DND-41 (cell line): ENCODE measurements around the gene NOD2.

Experiments used
- ATAC-seq: fragments of 200-7000 bp; cut with Tn5 transposase; 3 replicates; pipeline ENCODE4 v1.9.1; 2021; ENCODE audit warnings: low read depth; ENCODE audit not compliant: insufficient read depth
- DNase-seq: peaks from one replicate; pipeline ENCODE4 v3.0.0-alpha.2; 2020
- H2AFZ ChIP-seq: 2 replicates; pipeline ENCODE4 v1.6.0; 2012; ENCODE audit warnings: low read depth, low read length
- H3K27ac ChIP-seq: 2 replicates; pipeline ENCODE4 v1.5.1; 2012; ENCODE audit warnings: low read length, inconsistent platforms
- H3K27me3 ChIP-seq: fragments of 200-600 bp; sonication (generic); 2 replicates; pipeline ENCODE4 v1.6.0; 2012; ENCODE audit warnings: low read length, mild to moderate bottlenecking, inconsistent platforms; ENCODE audit not compliant: insufficient read depth, poor library complexity
- H3K36me3 ChIP-seq: 2 replicates; pipeline ENCODE4 v1.5.1; 2012; ENCODE audit warnings: low read length, inconsistent platforms; ENCODE audit not compliant: insufficient read depth
- H3K4me1 ChIP-seq: 2 replicates; pipeline ENCODE4 v1.5.1; 2012; ENCODE audit warnings: mild to moderate bottlenecking, low read length; ENCODE audit not compliant: insufficient read depth
- H3K4me2 ChIP-seq: 2 replicates; pipeline ENCODE4 v1.6.0; 2012; ENCODE audit warnings: mild to moderate bottlenecking, moderate library complexity, low read length, inconsistent platforms; ENCODE audit not compliant: insufficient read depth
- H3K4me3 ChIP-seq, 2 experiments: fragments of 200-600 bp in 1 of 2; shearing (Covaris generic) in 1 of 2; 2 replicates each; pipeline ENCODE4 v1.5.1; 2012 to 2016; ENCODE audit warnings: inconsistent platforms in 2 of 2, low read length in 2 of 2, mild to moderate bottlenecking in 2 of 2, low read depth in 1 of 2, moderate library complexity in 1 of 2
- H3K79me2 ChIP-seq: 2 replicates; pipeline ENCODE4 v1.6.0; 2012; ENCODE audit warnings: low read length, inconsistent platforms; ENCODE audit not compliant: insufficient read depth
- H3K9ac ChIP-seq: 2 replicates; pipeline ENCODE4 v1.6.0; 2012; ENCODE audit warnings: low read depth, mild to moderate bottlenecking, inconsistent platforms, low read length, moderate library complexity
- H3K9me3 ChIP-seq: 2 replicates; pipeline ENCODE4 v1.5.1; 2012; ENCODE audit warnings: low read length, moderate library complexity, mild to moderate bottlenecking, inconsistent platforms; ENCODE audit not compliant: insufficient read depth, severe bottlenecking
- H4K20me1 ChIP-seq: 2 replicates; pipeline ENCODE4 v1.6.0; 2012; ENCODE audit warnings: low read length; ENCODE audit not compliant: insufficient read depth
- EZH2 ChIP-seq: IDR thresholded peaks from 3 replicates; pipeline ENCODE4 v1.6.1; 2012; ENCODE audit warnings: borderline replicate concordance, low read depth, mild to moderate bottlenecking, moderate library complexity, low read length, inconsistent platforms; ENCODE audit not compliant: severe bottlenecking
- TF ChIP-seq, protein P1 (sequence below): IDR thresholded peaks from 2 replicates; pipeline ENCODE4 v1.5.1; 2012; ENCODE audit warnings: borderline replicate concordance, low read length, moderate library complexity, mild to moderate bottlenecking; ENCODE audit not compliant: poor library complexity, severe bottlenecking; ENCODE audit errors: extremely low read depth

Gene NOD2

DNA sequence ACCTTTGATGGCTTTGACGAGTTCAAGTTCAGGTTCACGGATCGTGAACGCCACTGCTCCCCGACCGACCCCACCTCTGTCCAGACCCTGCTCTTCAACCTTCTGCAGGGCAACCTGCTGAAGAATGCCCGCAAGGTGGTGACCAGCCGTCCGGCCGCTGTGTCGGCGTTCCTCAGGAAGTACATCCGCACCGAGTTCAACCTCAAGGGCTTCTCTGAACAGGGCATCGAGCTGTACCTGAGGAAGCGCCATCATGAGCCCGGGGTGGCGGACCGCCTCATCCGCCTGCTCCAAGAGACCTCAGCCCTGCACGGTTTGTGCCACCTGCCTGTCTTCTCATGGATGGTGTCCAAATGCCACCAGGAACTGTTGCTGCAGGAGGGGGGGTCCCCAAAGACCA lies 17.6 kb downstream of the NOD2 start:
- H3K79me2 ChIP-seq, result no peaks in the 10 kb centered on the region
- no peak overlapping the region for H3K9ac ChIP-seq
- H4K20me1 ChIP-seq, result no peaks in the 10 kb centered on the region; the same call in 1 of the 2 replicates
- H3K27ac ChIP-seq, result no peak overlapping the region
- H3K4me2 ChIP-seq, result no peak overlapping the region
- no peak overlapping the region for H3K4me3 ChIP-seq
- TF ChIP-seq, protein P1, sequence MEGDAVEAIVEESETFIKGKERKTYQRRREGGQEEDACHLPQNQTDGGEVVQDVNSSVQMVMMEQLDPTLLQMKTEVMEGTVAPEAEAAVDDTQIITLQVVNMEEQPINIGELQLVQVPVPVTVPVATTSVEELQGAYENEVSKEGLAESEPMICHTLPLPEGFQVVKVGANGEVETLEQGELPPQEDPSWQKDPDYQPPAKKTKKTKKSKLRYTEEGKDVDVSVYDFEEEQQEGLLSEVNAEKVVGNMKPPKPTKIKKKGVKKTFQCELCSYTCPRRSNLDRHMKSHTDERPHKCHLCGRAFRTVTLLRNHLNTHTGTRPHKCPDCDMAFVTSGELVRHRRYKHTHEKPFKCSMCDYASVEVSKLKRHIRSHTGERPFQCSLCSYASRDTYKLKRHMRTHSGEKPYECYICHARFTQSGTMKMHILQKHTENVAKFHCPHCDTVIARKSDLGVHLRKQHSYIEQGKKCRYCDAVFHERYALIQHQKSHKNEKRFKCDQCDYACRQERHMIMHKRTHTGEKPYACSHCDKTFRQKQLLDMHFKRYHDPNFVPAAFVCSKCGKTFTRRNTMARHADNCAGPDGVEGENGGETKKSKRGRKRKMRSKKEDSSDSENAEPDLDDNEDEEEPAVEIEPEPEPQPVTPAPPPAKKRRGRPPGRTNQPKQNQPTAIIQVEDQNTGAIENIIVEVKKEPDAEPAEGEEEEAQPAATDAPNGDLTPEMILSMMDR, result no peak
- no peak for TF ChIP-seq EZH2
- DNase-seq (no peak), ATAC-seq (no peak)
- H3K4me1 ChIP-seq, result no peaks in the 10 kb centered on the region
- no peaks in the 10 kb centered on the region for H3K9me3 ChIP-seq
- no peaks in the 10 kb centered on the region for H3K36me3 ChIP-seq
- H3K27me3 ChIP-seq, result no peaks in the 10 kb centered on the region
- no peak overlapping the region for H2AFZ ChIP-seq

DNA sequence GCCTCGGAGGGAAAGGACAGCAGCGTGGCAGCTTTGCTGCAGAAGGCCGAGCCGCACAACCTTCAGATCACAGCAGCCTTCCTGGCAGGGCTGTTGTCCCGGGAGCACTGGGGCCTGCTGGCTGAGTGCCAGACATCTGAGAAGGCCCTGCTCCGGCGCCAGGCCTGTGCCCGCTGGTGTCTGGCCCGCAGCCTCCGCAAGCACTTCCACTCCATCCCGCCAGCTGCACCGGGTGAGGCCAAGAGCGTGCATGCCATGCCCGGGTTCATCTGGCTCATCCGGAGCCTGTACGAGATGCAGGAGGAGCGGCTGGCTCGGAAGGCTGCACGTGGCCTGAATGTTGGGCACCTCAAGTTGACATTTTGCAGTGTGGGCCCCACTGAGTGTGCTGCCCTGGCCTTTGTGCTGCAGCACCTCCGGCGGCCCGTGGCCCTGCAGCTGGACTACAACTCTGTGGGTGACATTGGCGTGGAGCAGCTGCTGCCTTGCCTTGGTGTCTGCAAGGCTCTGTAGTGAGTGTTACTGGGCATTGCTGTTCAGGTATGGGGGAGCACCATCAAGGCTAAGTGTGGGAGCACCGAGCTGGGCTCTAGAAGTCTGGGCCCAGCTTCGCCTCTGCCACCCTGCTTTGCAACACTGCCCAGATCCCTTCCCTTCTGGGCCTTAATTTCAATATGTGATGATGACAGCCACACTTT lies 18.6 kb downstream of the NOD2 start:
- Histone ChIP-seq H4K20me1 (no peaks in the 10 kb centered on the region; the same call in 1 of the 2 replicates), H3K4me1 (no peaks in the 10 kb centered on the region), H3K27me3 (no peaks in the 10 kb centered on the region), H3K9me3 (no peaks in the 10 kb centered on the region), H3K4me2 (no peak overlapping the region), H3K4me3 (no peak overlapping the region), H2AFZ (no peak overlapping the region), H3K79me2 (no peaks in the 10 kb centered on the region), H3K27ac (no peak overlapping the region), H3K9ac (no peak overlapping the region), H3K36me3 (no peaks in the 10 kb centered on the region)
- TF ChIP-seq, protein P1, result no peak
- TF ChIP-seq EZH2, result no peak
- ATAC-seq (no peak), DNase-seq (no peak)

DNA sequence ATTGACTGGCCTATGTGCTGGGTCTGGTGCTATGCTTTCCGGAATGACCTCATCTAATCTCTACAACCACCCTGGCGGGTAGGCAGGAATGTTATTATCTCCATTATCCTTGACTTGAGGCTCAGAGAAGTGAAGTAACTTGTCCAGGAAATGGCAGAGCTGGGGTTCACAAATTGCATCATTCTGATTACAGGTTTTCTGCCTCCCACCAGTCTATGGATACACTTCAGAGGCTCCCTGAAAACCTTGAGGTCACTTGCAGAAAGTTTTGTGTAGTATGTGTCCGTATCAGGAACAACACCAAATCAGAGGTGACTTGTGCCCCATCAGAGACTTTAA lies 19.1 kb downstream of the NOD2 start:
- Histone ChIP-seq H3K9me3 (no peaks in the 10 kb centered on the region), H3K36me3 (no peaks in the 10 kb centered on the region), H2AFZ (no peak overlapping the region), H3K4me1 (no peaks in the 10 kb centered on the region), H3K27me3 (no peaks in the 10 kb centered on the region), H3K4me2 (no peak overlapping the region), H3K9ac (no peak overlapping the region), H4K20me1 (no peaks in the 10 kb centered on the region; the same call in 1 of the 2 replicates), H3K4me3 (no peak overlapping the region), H3K27ac (no peak overlapping the region), H3K79me2 (no peaks in the 10 kb centered on the region)
- DNase-seq, result no peak
- TF ChIP-seq EZH2, result no peak
- TF ChIP-seq, protein P1, result no peak
- ATAC-seq, result no peak
